ENCODE data around the gene FBXL14.

Gene FBXL14

GRCh38 chr12:1576410-1577241 lies 17.8 kb downstream of the FBXL14 start:
- TF ChIP-seq MAX (IDR thresholded peaks at IDR 0.05), result no peak
- no peak for TF ChIP-seq USF1 (IDR thresholded peaks at IDR 0.05)
- TF ChIP-seq TCF12 (IDR thresholded peaks at IDR 0.05; ENCODE audit: low read depth), result no peak
- TF ChIP-seq ZBTB7A (IDR thresholded peaks at IDR 0.05; ENCODE audit: low read depth), result no peak
- TF ChIP-seq FOXM1 (IDR thresholded peaks at IDR 0.05; ENCODE audit: borderline replicate concordance, low read depth), result no peak
- TF ChIP-seq YY1 (IDR thresholded peaks at IDR 0.05; ENCODE audit: low read depth), result no peak

GRCh38 chr12:1575408-1576401 lies 18.7 kb downstream of the FBXL14 start:
- TF ChIP-seq TAF1 (IDR thresholded peaks at IDR 0.05; ENCODE audit: low read depth) (no peak), TCF12 (IDR thresholded peaks at IDR 0.05; ENCODE audit: low read depth) (no peak)

- no peak for TF ChIP-seq USF1 (IDR thresholded peaks at IDR 0.05)
Measured at GRCh38 chr12:1574865-1575259, 19.5 kb downstream of the FBXL14 start.

GRCh38 chr12:1573960-1574864 lies 20.2 kb downstream of the FBXL14 start:
- TF ChIP-seq EGR1 (IDR thresholded peaks at IDR 0.05), result no peak
- no peak for TF ChIP-seq EP300 (IDR thresholded peaks at IDR 0.05; ENCODE audit: borderline replicate concordance)
- no peak for TF ChIP-seq MAX (IDR thresholded peaks at IDR 0.05)
- TF ChIP-seq USF1 (IDR thresholded peaks at IDR 0.05), result no peak
- TF ChIP-seq YY1 (IDR thresholded peaks at IDR 0.05; ENCODE audit: low read depth), result no peak
- no peak for TF ChIP-seq TCF12 (IDR thresholded peaks at IDR 0.05; ENCODE audit: low read depth)
- no peak for TF ChIP-seq ZBTB7A (IDR thresholded peaks at IDR 0.05; ENCODE audit: low read depth)
- no peak for TF ChIP-seq CEBPB (IDR thresholded peaks at IDR 0.05)
- no peak for TF ChIP-seq RAD21 (IDR thresholded peaks at IDR 0.05; ENCODE audit: low read depth)
- TF ChIP-seq FOXM1 (IDR thresholded peaks at IDR 0.05; ENCODE audit: borderline replicate concordance, low read depth), result no peak
- TF ChIP-seq TEAD4 (IDR thresholded peaks at IDR 0.05), result no peak
- no peak for TF ChIP-seq CREB1 (IDR thresholded peaks at IDR 0.05; ENCODE audit: low read depth)
- no peak for TF ChIP-seq NFIC (IDR thresholded peaks at IDR 0.05)
- no peak for TF ChIP-seq REST (IDR thresholded peaks at IDR 0.05; ENCODE audit: low read depth)
- no peak for TF ChIP-seq TAF1 (IDR thresholded peaks at IDR 0.05; ENCODE audit: low read depth)

GRCh38 chr12:1572731-1573130 lies 21.6 kb downstream of the FBXL14 start:
- TF ChIP-seq REST (IDR thresholded peaks at IDR 0.05; ENCODE audit: low read depth) (no peak), ZBTB7A (IDR thresholded peaks at IDR 0.05; ENCODE audit: low read depth) (no peak), CREB1 (IDR thresholded peaks at IDR 0.05; ENCODE audit: low read depth) (no peak), MAX (IDR thresholded peaks at IDR 0.05) (no peak), TAF1 (IDR thresholded peaks at IDR 0.05; ENCODE audit: low read depth) (no peak), USF1 (IDR thresholded peaks at IDR 0.05) (no peak), EP300 (IDR thresholded peaks at IDR 0.05; ENCODE audit: borderline replicate concordance) (no peak), TCF12 (IDR thresholded peaks at IDR 0.05; ENCODE audit: low read depth) (no peak), CEBPB (IDR thresholded peaks at IDR 0.05) (no peak), YY1 (IDR thresholded peaks at IDR 0.05; ENCODE audit: low read depth) (no peak), FOXM1 (IDR thresholded peaks at IDR 0.05; ENCODE audit: borderline replicate concordance, low read depth) (no peak), TEAD4 (IDR thresholded peaks at IDR 0.05) (no peak), NFIC (IDR thresholded peaks at IDR 0.05) (no peak), RAD21 (IDR thresholded peaks at IDR 0.05; ENCODE audit: low read depth) (no peak), EGR1 (IDR thresholded peaks at IDR 0.05) (no peak)
